H1 (cell line): ENCODE data around the gene SWT1. TPM values are rescaled to one million over a fixed set of nuclear protein-coding genes. Genes with fewer than 3 reads are reported as not detected.

ENCODE experiments used
- CTCF ChIA-PET: fragments of 300-600 bp; sonication (Branson Sonifier 250); formaldehyde crosslinking; loops from one replicate; lab custom pipeline; 2021; ENCODE audit not compliant: partially characterized antibody; lab: Charles Lee
- POLR2A ChIA-PET: fragments of 300-600 bp; sonication (Branson Sonifier 250); formaldehyde crosslinking; loops from one replicate; lab custom pipeline; 2021; ENCODE audit warnings: inconsistent platforms; ENCODE audit not compliant: partially characterized antibody; lab: Charles Lee
- DNase-seq, 2 experiments: peaks; one replicate each; pipeline versions ENCODE4 v3.0.0 to v3.0.0-alpha.2; 2010 to 2022; ENCODE audit warnings: low spot score in 2 of 2, low read depth in 1 of 2, mixed read lengths in 1 of 2
- FAIRE-seq: peaks from 2 replicates; lab custom pipeline; 2011; peaks lifted over from hg19 to GRCh38; lab: Jason Lieb, UNC
- H2AFZ ChIP-seq: 2 replicates; pipeline ENCODE4 v1.8.1; 2012; ENCODE audit warnings: low read length, inconsistent platforms
- H2AK5ac ChIP-seq: 2 replicates; pipeline ENCODE4 v1.6.1; 2013; ENCODE audit warnings: low read depth, low read length
- H2BK120ac ChIP-seq: replicated peaks from 2 replicates; pipeline ENCODE3; 2013; ENCODE audit warnings: low read depth, low read length, inconsistent platforms
- H2BK12ac ChIP-seq: 2 replicates; pipeline ENCODE4 v1.6.1; 2013; ENCODE audit warnings: low read depth, low read length
- H2BK15ac ChIP-seq: 2 replicates; pipeline ENCODE4 v1.6.1; 2013; ENCODE audit warnings: low read length
- H2BK20ac ChIP-seq: 2 replicates; pipeline ENCODE4 v1.6.1; 2013; ENCODE audit warnings: low read length
- H2BK5ac ChIP-seq: 2 replicates; pipeline ENCODE4 v1.6.1; 2013; ENCODE audit warnings: low read depth, low read length
- H3K14ac ChIP-seq: 2 replicates; pipeline ENCODE4 v1.6.1; 2013; ENCODE audit warnings: inconsistent platforms; ENCODE audit not compliant: insufficient read length
- H3K18ac ChIP-seq: 2 replicates; pipeline ENCODE4 v1.6.1; 2013; ENCODE audit warnings: low read length; ENCODE audit errors: extremely low read depth
- H3K23ac ChIP-seq: 2 replicates; pipeline ENCODE4 v1.6.1; 2013; ENCODE audit warnings: inconsistent platforms; ENCODE audit not compliant: insufficient read length
- H3K23me2 ChIP-seq: 2 replicates; pipeline ENCODE4 v1.6.1; 2013; ENCODE audit warnings: low read depth, low read length
- H3K27ac ChIP-seq: 2 replicates; pipeline ENCODE4 v1.6.1; 2011; ENCODE audit warnings: low read depth, low read length, inconsistent platforms
- H3K27me3 ChIP-seq, 4 experiments: replicated peaks in 1 of 4; 1 replicate in 1 of 4; 2 replicates in 3 of 4; pipeline versions ENCODE4 v1.6.1 to v1.8.1; 2011 to 2013; ENCODE audit warnings: low read length in 3 of 4, mild to moderate bottlenecking in 3 of 4, inconsistent platforms in 2 of 4, mixed read lengths in 2 of 4, moderate library complexity in 1 of 4; ENCODE audit not compliant: control insufficient read depth in 3 of 4, insufficient read depth in 3 of 4; ENCODE audit errors: extremely low read depth in 1 of 4
- H3K36me3 ChIP-seq, 4 experiments: 2 replicates each; pipeline versions ENCODE4 v1.6.1 to v1.8.1; 2011 to 2013; ENCODE audit warnings: mild to moderate bottlenecking in 4 of 4, low read length in 3 of 4, moderate library complexity in 2 of 4, control low read depth in 1 of 4, inconsistent platforms in 1 of 4; ENCODE audit not compliant: insufficient read depth in 4 of 4, control insufficient read depth in 2 of 4
- H3K4ac ChIP-seq: replicated peaks from 2 replicates; pipeline ENCODE3; 2013; ENCODE audit warnings: low read length, low read depth, mixed read lengths, inconsistent platforms; ENCODE audit not compliant: insufficient read length
- H3K4me1 ChIP-seq, 4 experiments: replicated peaks in 1 of 4; 1 replicate in 1 of 4; 2 replicates in 3 of 4; pipeline versions ENCODE4 v1.6.1 to v1.8.1; 2011 to 2013; ENCODE audit warnings: low read length in 3 of 4, inconsistent platforms in 2 of 4, mixed read lengths in 1 of 4; ENCODE audit not compliant: insufficient read depth in 4 of 4, control insufficient read depth in 3 of 4
- H3K4me2 ChIP-seq, 2 experiments: 2 replicates each; pipeline versions ENCODE4 v1.6.1 to v1.8.1; 2011 to 2013; ENCODE audit warnings: low read depth in 2 of 2, low read length in 2 of 2, control low read depth in 1 of 2, inconsistent platforms in 1 of 2, mild to moderate bottlenecking in 1 of 2; ENCODE audit not compliant: insufficient read depth in 1 of 2
- H3K4me3 ChIP-seq, 4 experiments: fragments of 200-600, 300-600 bp in 1 of 4; sonication (generic), shearing (Covaris generic), sonication (Bioruptor Twin) in 1 of 4; 2 replicates each; pipeline versions ENCODE4 v1.5.1 to v1.8.1; 2011 to 2016; ENCODE audit warnings: low read length in 4 of 4, low read depth in 3 of 4, control low read depth in 2 of 4, inconsistent platforms in 2 of 4, mild to moderate bottlenecking in 2 of 4, mixed read lengths in 1 of 4, moderate library complexity in 1 of 4; ENCODE audit not compliant: insufficient read depth in 2 of 4; ENCODE audit errors: extremely low read depth in 1 of 4
- H3K56ac ChIP-seq: replicated peaks from 2 replicates; pipeline ENCODE3; 2013; ENCODE audit warnings: low read depth, mild to moderate bottlenecking, mixed read lengths, low read length, inconsistent platforms; ENCODE audit not compliant: insufficient read length
- H3K79me1 ChIP-seq: 2 replicates; pipeline ENCODE4 v1.6.1; 2013; ENCODE audit warnings: low read depth, low read length, control low read depth
- H3K79me2 ChIP-seq, 2 experiments: 2 replicates each; pipeline versions ENCODE4 v1.6.1 to v1.8.1; 2012 to 2013; ENCODE audit warnings: low read length in 2 of 2, mild to moderate bottlenecking in 2 of 2, inconsistent platforms in 1 of 2; ENCODE audit not compliant: insufficient read depth in 2 of 2, control insufficient read depth in 1 of 2
- H3K9ac ChIP-seq, 4 experiments: replicated peaks in 1 of 4; 1 replicate in 1 of 4; 2 replicates in 3 of 4; pipeline versions ENCODE4 v1.6.1 to v1.8.1; 2011 to 2013; ENCODE audit warnings: low read depth in 3 of 4, low read length in 3 of 4, control low read depth in 2 of 4, mild to moderate bottlenecking in 2 of 4, moderate library complexity in 2 of 4, inconsistent platforms in 1 of 4; ENCODE audit errors: extremely low read depth in 1 of 4
- H3K9me3 ChIP-seq, 2 experiments: 2 replicates each; pipeline versions ENCODE4 v1.6.1 to v1.8.1; 2012 to 2013; ENCODE audit warnings: mild to moderate bottlenecking in 2 of 2, moderate library complexity in 2 of 2, control low read depth in 1 of 2, inconsistent platforms in 1 of 2, low read depth in 1 of 2, low read length in 1 of 2, mixed read lengths in 1 of 2; ENCODE audit not compliant: insufficient read depth in 2 of 2
- H4K20me1 ChIP-seq, 2 experiments: replicated peaks in 1 of 2; 2 replicates each; pipeline versions ENCODE3 to v1.8.1; 2011 to 2013; ENCODE audit warnings: inconsistent platforms in 2 of 2, low read length in 2 of 2, mild to moderate bottlenecking in 1 of 2; ENCODE audit not compliant: insufficient read depth in 2 of 2, control insufficient read depth in 1 of 2
- H4K5ac ChIP-seq: 2 replicates; pipeline ENCODE4 v1.6.1; 2013; ENCODE audit warnings: low read length, low read depth, mixed read lengths, inconsistent platforms; ENCODE audit not compliant: insufficient read length
- H4K8ac ChIP-seq: 2 replicates; pipeline ENCODE4 v1.8.0; 2013; ENCODE audit warnings: mild to moderate bottlenecking, moderate library complexity, low read length, inconsistent platforms; ENCODE audit not compliant: insufficient read depth; ENCODE audit errors: extremely low read depth
- H4K91ac ChIP-seq: replicated peaks from 2 replicates; pipeline ENCODE3; 2013; ENCODE audit warnings: low read length, mixed read lengths, inconsistent platforms; ENCODE audit not compliant: insufficient read length
- ASH2L ChIP-seq: fragments of 200-600, 300-600 bp; sonication (generic); IDR thresholded peaks from one replicate; pipeline ENCODE4 v1.7.1; 2017; ENCODE audit warnings: low read length
- CBX5 ChIP-seq: fragments of 300-800, 300-1000 bp; sonication (generic); IDR thresholded peaks from 2 replicates; pipeline ENCODE4 v1.7.1; 2016; ENCODE audit warnings: antibody characterized with exemption, low read length, low read depth
- CREB1 ChIP-seq: IDR thresholded peaks from 2 replicates; pipeline ENCODE4 v1.6.1; 2012; ENCODE audit warnings: inconsistent platforms
- EZH2 ChIP-seq: fragments of 200-600 bp; sonication (generic); IDR thresholded peaks from 2 replicates; pipeline ENCODE4 v1.7.1; 2012; ENCODE audit warnings: low read depth, mild to moderate bottlenecking, moderate library complexity, low read length, inconsistent platforms; ENCODE audit not compliant: severe bottlenecking
- KDM1A ChIP-seq: fragments of 200-600, 300-600 bp; sonication (generic); IDR thresholded peaks from 2 replicates; pipeline ENCODE4 v1.7.1; 2016; ENCODE audit warnings: mild to moderate bottlenecking, low read length, borderline replicate concordance
- NRF1 ChIP-seq: IDR thresholded peaks from 2 replicates; pipeline ENCODE4 v1.6.1; 2011; ENCODE audit warnings: mild to moderate bottlenecking, low read depth, low read length, improper control_type of control experiment
- SIX5 ChIP-seq: IDR thresholded peaks from 2 replicates; pipeline ENCODE4 v1.6.1; 2011; ENCODE audit warnings: mild to moderate bottlenecking, low read depth, low read length
- TAF1 ChIP-seq: IDR thresholded peaks from 2 replicates; pipeline ENCODE4 v1.6.1; 2011; ENCODE audit warnings: mild to moderate bottlenecking, low read depth, low read length
- WGBS, 2 experiments: shearing (Covaris generic) in 1 of 2; methylation state at CpG; one replicate each; pipeline versions ENCODE4 v1.1.6 to v1.1.7; 2013 to 2015; ENCODE audit warnings: low lambda C conversion rate in 2 of 2, mixed read lengths in 2 of 2, inconsistent platforms in 1 of 2, low coverage in 1 of 2, missing lambda C conversion rate in 1 of 2; ENCODE audit not compliant: insufficient replicate concordance in 2 of 2, insufficient coverage in 1 of 2, insufficient read length in 1 of 2; ENCODE audit errors: extremely low coverage in 1 of 2, missing lambda C conversion rate in 1 of 2; 5-methylcytosine and 5-hydroxymethylcytosine counted together
- polyA plus RNA-seq, 7 experiments: library from polyadenylated mRNA; depleted of rRNA in 3 of 7; stranded (reverse) in 5 of 7; unstranded in 2 of 7; fragments of >200 nt in 5 of 7; fragments of 200-250 nt in 2 of 7; gene quantifications; 1 replicate in 5 of 7; 2 replicates in 1 of 7; 4 replicates in 1 of 7; pipeline versions ENCODE4 v1.2.1 to v1.2.3, GENCODE V29; 2011 to 2013; ENCODE audit warnings: missing spikeins in 2 of 7, mixed read lengths in 2 of 7
- total RNA-seq: library from RNA; stranded (reverse); fragmentation: NEBNext Ultra II Directional; extraction: Animal tissue kit (Norgen Biotek cat#: 25700); gene quantifications from 2 replicates; pipeline ENCODE4 v1.2.1, GENCODE V29; 2021
- TF ChIP-seq, protein P1 (sequence below): IDR thresholded peaks from 2 replicates; pipeline ENCODE4 v1.6.1; 2012; ENCODE audit warnings: inconsistent platforms
- TF ChIP-seq, protein P2 (sequence below): IDR thresholded peaks from 2 replicates; pipeline ENCODE4 v1.6.1; 2011; ENCODE audit warnings: low read depth, mild to moderate bottlenecking, low read length; ENCODE audit not compliant: insufficient read depth

The SWT1 gene
- total and polyA plus RNA-seq, 2 of the 8 experiments (the other 6 are each of a cell fraction or from before 2014, with no cell fraction given), result 1.4 to 6.2 TPM

DNA sequence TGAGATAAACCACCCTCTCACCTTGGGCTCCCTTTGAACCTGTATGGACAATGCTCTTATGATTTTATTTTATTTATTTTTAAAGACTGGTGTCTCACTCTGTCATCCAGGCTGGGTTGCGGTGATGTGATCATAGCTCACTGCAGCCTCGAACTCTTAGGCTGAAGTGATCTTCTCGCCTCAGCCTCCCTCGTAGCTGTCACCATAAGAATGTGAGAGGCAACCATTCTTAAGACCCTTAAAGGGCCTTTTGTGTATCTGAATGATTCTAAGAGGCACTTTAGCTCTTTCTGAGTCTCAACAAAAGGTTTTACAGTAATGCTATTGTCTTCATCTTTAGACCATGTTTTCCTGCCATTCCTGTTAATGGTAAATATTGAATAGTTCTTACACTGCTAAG lies 93.1 kb downstream of the SWT1 start:
- Histone ChIP-seq H3K18ac (no peak overlapping the region; the same call in 1 of the 2 replicates), H2AK5ac (no peak overlapping the region; the same call in 1 of the 2 replicates), H4K91ac (no peak overlapping the region), H3K4me1 (peaks cover 0 to 9% (median 2%) of the 10 kb centered on the region in 4 experiments; a peak in 1 of 7 replicates), H3K79me2 (no peaks in the 10 kb centered on the region), H3K27me3 (no peaks in the 10 kb centered on the region), H3K4me2 (0 out of 4 replicates have a peak overlapping the region, but pooled peaks of 1 of the 2 experiments have one; percentile 9), H4K5ac (no peak overlapping the region), H3K36me3 (no peaks in the 10 kb centered on the region), H3K14ac (no peak overlapping the region), H2BK5ac (no peak overlapping the region), H3K9me3 (no peaks in the 10 kb centered on the region), H2BK120ac (no peak overlapping the region), H3K27ac (no peak overlapping the region), H2BK12ac (no peak overlapping the region), H2AFZ (no peak overlapping the region), H3K4ac (no peak overlapping the region), H3K56ac (no peak overlapping the region), H3K9ac (no peak overlapping the region), H2BK15ac (no peak overlapping the region), H3K79me1 (no peaks in the 10 kb centered on the region), H3K4me3 (no peak overlapping the region), H4K20me1 (no peaks in the 10 kb centered on the region), H3K23ac (no peak overlapping the region), H2BK20ac (no peak overlapping the region), H3K23me2 (no peaks in the 10 kb centered on the region), H4K8ac (no peak overlapping the region)
- CTCF ChIA-PET, result interaction anchor here (0.6 to 2.3 kb wide), 5 partner anchors 12 to 431 kb away, joined by 3 to 6 read pairs (median 4); no protein-coding TSS in a partner anchor
- WGBS, 2 experiments, result 84% methylated on average over 4 of the region's 4 CpGs; no CpG with 5 or more reads in 1 of the 2 experiments
- no peak for FAIRE-seq
- POLR2A ChIA-PET, result interaction anchor here (1.0 kb wide), 1 partner anchor 11 kb away, joined by 3 read pairs; no protein-coding TSS in a partner anchor
- TF ChIP-seq ASH2L (no peak), CREB1 (no peak), SIX5 (no peak), KDM1A (no peak), CBX5 (no peak), NRF1 (no peak), EZH2 (no peak), TAF1 (no peak)
- TF ChIP-seq, protein P1, sequence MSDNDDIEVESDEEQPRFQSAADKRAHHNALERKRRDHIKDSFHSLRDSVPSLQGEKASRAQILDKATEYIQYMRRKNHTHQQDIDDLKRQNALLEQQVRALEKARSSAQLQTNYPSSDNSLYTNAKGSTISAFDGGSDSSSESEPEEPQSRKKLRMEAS, result no peak
- TF ChIP-seq, protein P2, sequence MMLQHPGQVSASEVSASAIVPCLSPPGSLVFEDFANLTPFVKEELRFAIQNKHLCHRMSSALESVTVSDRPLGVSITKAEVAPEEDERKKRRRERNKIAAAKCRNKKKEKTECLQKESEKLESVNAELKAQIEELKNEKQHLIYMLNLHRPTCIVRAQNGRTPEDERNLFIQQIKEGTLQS, result no peak
- DNase-seq, result no peak
